Measurements from ENCODE around the gene ERLIN1.

Gene ERLIN1

GRCh38 chr10:100173035-100173434 lies 12.8 kb downstream of the ERLIN1 start:
- H3K4me3 ChIP-seq (ENCODE audit: low read depth, low read length): no peak overlapping the region
- no peak for TF ChIP-seq CTCF (IDR thresholded peaks at IDR 0.05; ENCODE audit: low read depth, low read length)

- no peak for TF ChIP-seq CTCF (IDR thresholded peaks at IDR 0.05; ENCODE audit: low read depth, low read length)
- no peak overlapping the region for H3K4me3 ChIP-seq (ENCODE audit: low read depth, low read length)
Measured at GRCh38 chr10:100172349-100172748, 13.5 kb downstream of the ERLIN1 start.

- no peak for TF ChIP-seq CTCF (IDR thresholded peaks at IDR 0.05; ENCODE audit: low read depth, low read length)
- no peak overlapping the region for H3K4me3 ChIP-seq (ENCODE audit: low read depth, low read length)
Measured at GRCh38 chr10:100168313-100168643, 17.6 kb downstream of the ERLIN1 start.

- H3K4me3 ChIP-seq (ENCODE audit: low read depth, low read length): no peak overlapping the region
- TF ChIP-seq CTCF (IDR thresholded peaks at IDR 0.05; ENCODE audit: low read depth, low read length): no peak
Measured at GRCh38 chr10:100167553-100168312, 18.1 kb downstream of the ERLIN1 start.

- no peak overlapping the region for H3K4me3 ChIP-seq (ENCODE audit: low read depth, low read length)
- no peak for TF ChIP-seq CTCF (IDR thresholded peaks at IDR 0.05; ENCODE audit: low read depth, low read length)
Measured at GRCh38 chr10:100163704-100164621, 21.9 kb downstream of the ERLIN1 start.

- TF ChIP-seq CTCF (IDR thresholded peaks at IDR 0.05; ENCODE audit: low read depth, low read length): no peak
- no peak overlapping the region for H3K4me3 ChIP-seq (ENCODE audit: low read depth, low read length)
Measured at GRCh38 chr10:100162696-100163095, 23.1 kb downstream of the ERLIN1 start.

Data from WI38 (cell line).